Natural killer cell (primary cell): Measurements from ENCODE around the gene EHD1. TPM values are rescaled to one million over a fixed set of nuclear protein-coding genes. Genes with fewer than 3 reads are reported as not detected.

Experiments
- ATAC-seq, 3 donors: fragments of 150-1000 bp in 2 of 3; fragments of 200-7000 bp in 1 of 3; cut with Tn5 transposase; 1 replicate in 1 of 3; 2 replicates in 2 of 3; pipeline ENCODE4 v1.10.0; 2021; ENCODE audit warnings: mild to moderate bottlenecking in 2 of 3, moderate library complexity in 2 of 3
- DNase-seq, 2 donors: peaks; one replicate each; pipeline versions ENCODE4 v3.0.0 to v3.0.0-alpha.2; 2013 to 2021; ENCODE audit warnings: mixed read lengths in 1 of 2
- H3K27ac ChIP-seq: one replicate; pipeline ENCODE4 v1.5.1; 2013; ENCODE audit warnings: mild to moderate bottlenecking, low read length
- H3K27me3 ChIP-seq: one replicate; pipeline ENCODE4 v1.6.1; 2013; ENCODE audit warnings: low read length; ENCODE audit not compliant: control insufficient read depth, insufficient read depth
- H3K36me3 ChIP-seq: one replicate; pipeline ENCODE4 v1.6.1; 2013; ENCODE audit warnings: low read length; ENCODE audit not compliant: control insufficient read depth, insufficient read depth
- H3K4me1 ChIP-seq: one replicate; pipeline ENCODE4 v1.6.1; 2013; ENCODE audit warnings: low read length; ENCODE audit not compliant: control insufficient read depth, insufficient read depth
- H3K4me3 ChIP-seq: one replicate; pipeline ENCODE4 v1.5.1; 2013; ENCODE audit warnings: low read length
- H3K9me3 ChIP-seq: one replicate; pipeline ENCODE4 v1.6.1; 2013; ENCODE audit warnings: low read length; ENCODE audit not compliant: control insufficient read depth, insufficient read depth
- H3K27ac Mint-ChIP-seq, 2 donors: one replicate each; pipeline ENCODE4 v1.8.0; 2022; ENCODE audit warnings: mild to moderate bottlenecking in 2 of 2, mixed read lengths in 2 of 2, moderate library complexity in 1 of 2
- H3K27me3 Mint-ChIP-seq, 2 donors: one replicate each; pipeline ENCODE4 v1.8.0; 2022; ENCODE audit warnings: low read depth in 2 of 2, mixed read lengths in 2 of 2
- H3K36me3 Mint-ChIP-seq: one replicate; pipeline ENCODE4 v1.8.0; 2022; ENCODE audit warnings: mixed read lengths
- H3K4me1 Mint-ChIP-seq, 2 donors: one replicate each; pipeline ENCODE4 v1.8.0; 2022; ENCODE audit warnings: mixed read lengths in 2 of 2
- H3K4me3 Mint-ChIP-seq: one replicate; pipeline ENCODE4 v1.8.0; 2022; ENCODE audit warnings: mild to moderate bottlenecking, moderate library complexity, mixed read lengths
- H3K9me3 Mint-ChIP-seq, 2 donors: one replicate each; pipeline ENCODE4 v1.8.0; 2022; ENCODE audit warnings: mixed read lengths in 2 of 2
- CTCF ChIP-seq: fragments of 200-600 bp; IDR thresholded peaks from one replicate; pipeline ENCODE4 v1.8.0; 2022; ENCODE audit warnings: antibody characterized with exemption
- WGBS: methylation state at CpG from one replicate; pipeline ENCODE4 v1.1.7; 2013; ENCODE audit warnings: missing lambda C conversion rate; ENCODE audit not compliant: insufficient coverage; 5-methylcytosine and 5-hydroxymethylcytosine counted together
- intact Hi-C: fragments of 100-400 bp; cut with micrococcal nuclease; formaldehyde crosslinking; loops from one replicate; pipeline ENCODE4 v1.14.2; 2022
- total RNA-seq, 4 donors: library from RNA; stranded (reverse); fragments of 120-200 nt in 1 of 4; gene quantifications; one replicate each; pipeline versions ENCODE4 v1.2.3 to v1.2.4, GENCODE V29; 2013 to 2022

EHD1 gene
- total RNA-seq, 3 donors from 2014 or later (not counting 1 experiment from before 2014, with no cell fraction given), result 218 to 246 (median 225) TPM

- intact Hi-C loops, result no loop called here
Measured at GRCh38 chr11:64866173-64866491, 12.3 kb downstream of the EHD1 start.

GRCh38 chr11:64865286-64866172 lies 12.9 kb downstream of the EHD1 start:
- H3K27me3 ChIP-seq, result no peaks in the 10 kb centered on the region
- Mint-ChIP-seq H3K27me3 (no peaks in the 10 kb centered on the region), H3K4me3 (peak overlapping the region; percentile 81), H3K27ac (peak overlapping the region; percentile 95 to 96), H3K36me3 (no peaks in the 10 kb centered on the region), H3K9me3 (no peaks in the 10 kb centered on the region), H3K4me1 (peaks cover 64 to 85% of the 10 kb centered on the region in 2 donors)
- intact Hi-C loops, result loop anchor here (2.0 kb wide), 2 partner anchors 13 to 19 kb away; partner anchors contain the start of gene EHD1
- H3K4me1 ChIP-seq, result peaks cover 99% of the 10 kb centered on the region
- TF ChIP-seq CTCF, result no peak
- H3K27ac ChIP-seq, result peak overlapping the region; percentile 91
- peak in 1 of 2 donors; percentile 54 for DNase-seq
- ATAC-seq, result peak; percentile 13 to 35 (median 32)
- no peaks in the 10 kb centered on the region for H3K9me3 ChIP-seq
- 38% methylated on average over 12 of the region's 15 CpGs for WGBS
- peak overlapping the region; percentile 10 for H3K4me3 ChIP-seq
- peaks cover 32% of the 10 kb centered on the region for H3K36me3 ChIP-seq

More at GRCh38 chr11:64866173-64866491, 12.3 kb downstream of the EHD1 start:
- ATAC-seq (peak; percentile 33 to 51 (median 45)), DNase-seq (peak in 1 of 2 donors; percentile 68)
- Mint-ChIP-seq H3K4me3 (peak overlapping the region; percentile 81), H3K36me3 (no peaks in the 10 kb centered on the region), H3K27ac (peak overlapping the region; percentile 95 to 96), H3K9me3 (no peaks in the 10 kb centered on the region), H3K4me1 (peaks cover 69 to 89% of the 10 kb centered on the region in 2 donors), H3K27me3 (no peaks in the 10 kb centered on the region)
- Histone ChIP-seq H3K27ac (peak overlapping the region; percentile 91), H3K4me3 (no peak overlapping the region), H3K27me3 (no peaks in the 10 kb centered on the region), H3K4me1 (peaks cover 99% of the 10 kb centered on the region), H3K36me3 (peaks cover 38% of the 10 kb centered on the region), H3K9me3 (no peaks in the 10 kb centered on the region)
- WGBS, result 43% methylated on average over 2 of the region's 4 CpGs
- TF ChIP-seq CTCF, result no peak

GRCh38 chr11:64864473-64865285 lies 13.7 kb downstream of the EHD1 start:
- Mint-ChIP-seq H3K36me3 (no peaks in the 10 kb centered on the region), H3K27ac (peak overlapping the region; percentile 95 to 96), H3K4me1 (peaks cover 65 to 85% of the 10 kb centered on the region in 2 donors), H3K9me3 (no peaks in the 10 kb centered on the region), H3K27me3 (no peaks in the 10 kb centered on the region), H3K4me3 (peak overlapping the region; percentile 81)
- ATAC-seq, result peak; percentile 25 to 50 (median 25)
- no peaks in the 10 kb centered on the region for H3K9me3 ChIP-seq
- no peaks in the 10 kb centered on the region for H3K27me3 ChIP-seq
- peaks cover 25% of the 10 kb centered on the region for H3K36me3 ChIP-seq
- H3K27ac ChIP-seq, result peak overlapping the region; percentile 91
- no peak for TF ChIP-seq CTCF
- 14% methylated on average over 16 of the region's 18 CpGs for WGBS
- intact Hi-C loops, result loop anchor here (2.0 kb wide), 2 partner anchors 14 to 18 kb away; partner anchors contain the start of gene EHD1
- H3K4me1 ChIP-seq, result peaks cover 99% of the 10 kb centered on the region
- H3K4me3 ChIP-seq, result peak overlapping the region; percentile 10
- DNase-seq, result peak in 1 of 2 donors; percentile 50
